Measurements from ENCODE around the gene ECE1. TPM values are rescaled to one million over a fixed set of nuclear protein-coding genes. Genes with fewer than 3 reads are reported as not detected.
A peak's percentile ranks its signal among the peaks of the same experiment; 100 is the strongest.

Gene ECE1
- total and polyA plus RNA-seq, 7 donors = 12.2 to 24.9 (median 14.6) TPM

GRCh38 chr1:21270086-21270689, 20.1 kb downstream of the ECE1 start:
- TF ChIP-seq, protein P1, sequence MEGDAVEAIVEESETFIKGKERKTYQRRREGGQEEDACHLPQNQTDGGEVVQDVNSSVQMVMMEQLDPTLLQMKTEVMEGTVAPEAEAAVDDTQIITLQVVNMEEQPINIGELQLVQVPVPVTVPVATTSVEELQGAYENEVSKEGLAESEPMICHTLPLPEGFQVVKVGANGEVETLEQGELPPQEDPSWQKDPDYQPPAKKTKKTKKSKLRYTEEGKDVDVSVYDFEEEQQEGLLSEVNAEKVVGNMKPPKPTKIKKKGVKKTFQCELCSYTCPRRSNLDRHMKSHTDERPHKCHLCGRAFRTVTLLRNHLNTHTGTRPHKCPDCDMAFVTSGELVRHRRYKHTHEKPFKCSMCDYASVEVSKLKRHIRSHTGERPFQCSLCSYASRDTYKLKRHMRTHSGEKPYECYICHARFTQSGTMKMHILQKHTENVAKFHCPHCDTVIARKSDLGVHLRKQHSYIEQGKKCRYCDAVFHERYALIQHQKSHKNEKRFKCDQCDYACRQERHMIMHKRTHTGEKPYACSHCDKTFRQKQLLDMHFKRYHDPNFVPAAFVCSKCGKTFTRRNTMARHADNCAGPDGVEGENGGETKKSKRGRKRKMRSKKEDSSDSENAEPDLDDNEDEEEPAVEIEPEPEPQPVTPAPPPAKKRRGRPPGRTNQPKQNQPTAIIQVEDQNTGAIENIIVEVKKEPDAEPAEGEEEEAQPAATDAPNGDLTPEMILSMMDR (IDR thresholded peaks at IDR 0.05) = peak; percentile 70
- Histone ChIP-seq H3K4me3 (no peak overlapping the region), H3K4me1 (peaks cover 5% of the 10 kb centered on the region), H3K36me3 (ENCODE audit: insufficient read depth in 1 of 2, low read depth in 1 of 2) (peaks cover 0 to 37% of the 10 kb centered on the region in 2 donors), H3K9me3 (no peaks in the 10 kb centered on the region), H3K27ac (no peak overlapping the region), H3K27me3 (ENCODE audit: insufficient read depth in 3 of 3, low read length in 2 of 3) (no peaks in the 10 kb centered on the region)
- peak; percentile 74 to 85 for DNase-seq
- 49 to 59% (median 58%) methylated on average over 9 of the region's 9 CpGs for WGBS, 3 donors
- intact Hi-C loops (cut with DNase I) = no loop called here
- ATAC-seq = peak in 3 of 4 donors; percentile 44 to 65 (median 61)

- peaks cover 0 to 37% of the 10 kb centered on the region in 2 donors for H3K36me3 ChIP-seq (ENCODE audit: insufficient read depth in 1 of 2, low read depth in 1 of 2)
- intact Hi-C loops (cut with DNase I) = no loop called here
- H3K4me1 ChIP-seq = peaks cover 5% of the 10 kb centered on the region
- peaks cover 0 to 2% (median 0%) of the 10 kb centered on the region in 3 donors for H3K27me3 ChIP-seq (ENCODE audit: insufficient read depth in 3 of 3, low read length in 2 of 3)
- ATAC-seq = no peak
- no peak overlapping the region for H3K27ac ChIP-seq
- no peak overlapping the region for H3K4me3 ChIP-seq
- H3K9me3 ChIP-seq = no peaks in the 10 kb centered on the region
- peak in 1 of 2 donors; percentile 18 for DNase-seq
- TF ChIP-seq, protein P1 (IDR thresholded peaks at IDR 0.05) = no peak
- 72 to 86% (median 78%) methylated on average over 7 of the region's 7 CpGs for WGBS, 3 donors
Observed at GRCh38 chr1:21269461-21270085, 20.7 kb downstream of the ECE1 start.

- H3K4me1 ChIP-seq = peaks cover 4% of the 10 kb centered on the region
- TF ChIP-seq, protein P1 (IDR thresholded peaks at IDR 0.05) = no peak
- DNase-seq = peak in 1 of 2 donors; percentile 53
Observed at GRCh38 chr1:21268281-21269239, 21.7 kb downstream of the ECE1 start.

GRCh38 chr1:21267191-21268077, 22.8 kb downstream of the ECE1 start:
- H3K4me1 ChIP-seq = peaks cover 7% of the 10 kb centered on the region
- WGBS, 3 donors = 90 to 92% (median 90%) methylated on average over 16 of the region's 16 CpGs

More at GRCh38 chr1:21268281-21269239, 21.7 kb downstream of the ECE1 start:
- Histone ChIP-seq H3K27ac (no peak overlapping the region), H3K9me3 (no peaks in the 10 kb centered on the region), H3K27me3 (ENCODE audit: insufficient read depth in 3 of 3, low read length in 2 of 3) (peaks cover 0 to 2% (median 0%) of the 10 kb centered on the region in 3 donors), H3K4me3 (no peak overlapping the region), H3K36me3 (ENCODE audit: insufficient read depth in 1 of 2, low read depth in 1 of 2) (peaks cover 0 to 37% of the 10 kb centered on the region in 2 donors)
- 39 to 51% (median 42%) methylated on average over 17 of the region's 17 CpGs for whole genome bisulfite sequencing, 3 donors
- intact Hi-C loops (cut with DNase I) = no loop called here
- peak in 2 of 4 donors; percentile 37 to 44 for ATAC-seq

More at GRCh38 chr1:21267191-21268077, 22.8 kb downstream of the ECE1 start:
- no peak for ATAC-seq
- intact Hi-C loops (cut with DNase I) = no loop called here
- Histone ChIP-seq H3K9me3 (no peaks in the 10 kb centered on the region), H3K27ac (no peak overlapping the region), H3K4me3 (no peak overlapping the region), H3K27me3 (ENCODE audit: insufficient read depth in 3 of 3, low read length in 2 of 3) (peaks cover 0 to 2% (median 0%) of the 10 kb centered on the region in 3 donors), H3K36me3 (ENCODE audit: insufficient read depth in 1 of 2, low read depth in 1 of 2) (peaks cover 0 to 31% of the 10 kb centered on the region in 2 donors)
- no peak for DNase-seq
- TF ChIP-seq, protein P1 (IDR thresholded peaks at IDR 0.05) = no peak
